ENCODE data around the gene DENND4B.
A peak's percentile ranks its signal among the peaks of the same experiment; 100 is the strongest.

Gene DENND4B

DNA sequence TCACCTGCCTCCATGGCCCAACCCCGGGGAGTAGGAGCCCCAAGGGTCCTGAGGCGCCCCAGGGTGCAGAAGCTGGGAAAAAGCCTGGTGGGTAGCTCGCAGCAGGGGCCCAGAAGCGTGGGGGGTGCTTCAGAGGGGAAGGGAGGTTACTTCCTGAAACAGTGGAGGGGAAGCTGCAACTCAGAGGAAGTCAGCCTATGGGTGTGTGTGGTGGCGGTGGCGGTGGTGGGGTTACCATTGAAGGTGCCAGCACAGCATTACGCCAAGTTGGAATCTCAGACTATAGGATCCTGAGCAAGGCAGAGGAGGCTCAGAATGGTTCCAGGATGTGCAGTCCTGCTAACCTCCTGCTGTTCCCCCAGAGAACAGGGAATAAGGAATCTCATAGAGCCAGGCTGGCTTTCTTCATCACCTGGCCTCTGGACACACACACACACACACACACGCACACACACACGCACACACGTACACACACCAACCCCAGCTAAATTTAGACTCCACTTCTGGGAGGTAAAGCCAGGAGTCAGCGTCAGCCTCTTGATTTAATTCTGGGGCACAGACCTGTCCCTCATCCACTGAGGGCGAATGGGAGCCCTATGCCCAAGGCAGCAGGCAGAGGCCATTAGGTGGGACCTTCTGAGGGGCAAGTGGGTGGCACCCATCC lies 1.3 kb downstream of the DENND4B start:
- peak; percentile 51 for DNase-seq

DNA sequence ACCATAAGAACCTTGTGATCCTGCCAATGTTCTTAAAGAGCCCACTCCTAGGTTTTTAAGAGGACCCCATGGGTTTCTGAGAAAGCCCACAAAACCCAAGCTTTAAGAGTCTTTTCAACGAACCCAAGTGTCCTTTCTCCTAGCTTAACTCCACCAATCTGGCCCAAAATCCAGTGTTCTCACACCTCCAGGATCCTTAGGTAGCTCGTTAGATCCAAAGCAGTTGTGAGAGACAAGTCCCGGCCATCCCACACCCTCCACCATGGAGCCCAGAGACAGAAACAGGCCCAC lies 1.7 kb downstream of the DENND4B start:
- no peak for DNase-seq

- no peak for DNase-seq
These were observed 2.3 kb downstream of the DENND4B start for GRCh38 chr1:153944005-153944826.

- no peak for DNase-seq
These were observed 3.6 kb downstream of the DENND4B start for GRCh38 chr1:153942766-153943549.

- DNase-seq, result no peak
These were observed 4.4 kb downstream of the DENND4B start for GRCh38 chr1:153941826-153942725.

DNA sequence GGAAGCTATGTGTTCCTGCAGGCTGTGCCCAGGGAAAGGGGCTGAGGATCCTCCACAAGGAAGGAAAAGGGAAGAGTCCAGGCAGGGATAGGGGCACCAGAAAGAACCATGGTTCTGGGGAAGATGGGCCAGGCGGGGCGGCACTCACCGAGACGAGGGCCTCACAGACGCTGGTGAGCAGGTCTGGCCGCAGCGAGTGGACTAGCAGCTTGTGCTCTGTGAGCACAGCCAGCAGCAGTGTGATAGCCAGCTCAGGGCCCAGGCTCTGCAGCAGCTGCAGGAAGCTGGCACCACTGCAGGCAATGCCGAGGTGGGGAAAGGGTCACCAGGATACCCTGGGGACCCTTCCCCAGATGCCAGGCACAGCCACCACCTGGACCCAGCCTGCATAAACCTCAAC lies 5.8 kb downstream of the DENND4B start:
- DNase-seq, result no peak

- no peak for DNase-seq
These were observed 7.0 kb downstream of the DENND4B start for GRCh38 chr1:153939476-153939875.

DNA sequence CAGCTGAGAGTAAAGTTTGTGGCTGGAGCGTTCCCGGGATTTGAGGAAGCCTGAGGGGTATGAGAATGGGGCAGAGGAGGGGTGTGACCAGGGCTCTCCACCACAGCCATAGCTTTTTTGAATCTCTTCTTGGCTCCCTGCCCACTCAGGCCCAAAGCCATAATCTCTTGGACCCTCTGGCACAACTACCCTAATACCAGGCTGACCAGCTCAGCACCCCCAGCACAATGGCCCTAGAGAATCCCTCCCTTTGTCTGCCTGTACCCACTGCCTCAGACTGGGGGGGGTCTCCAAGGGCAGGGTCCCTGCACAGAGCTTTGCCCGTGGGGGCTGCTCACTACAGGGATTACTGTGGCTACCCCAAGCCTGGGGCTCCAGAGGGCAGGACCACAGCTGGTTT lies 7.5 kb downstream of the DENND4B start:
- no peak for DNase-seq

- no peak for DNase-seq
These were observed 9.2 kb downstream of the DENND4B start for GRCh38 chr1:153937331-153937730.

- no peak for DNase-seq
These were observed 10.3 kb downstream of the DENND4B start for GRCh38 chr1:153936011-153936802.

DNA sequence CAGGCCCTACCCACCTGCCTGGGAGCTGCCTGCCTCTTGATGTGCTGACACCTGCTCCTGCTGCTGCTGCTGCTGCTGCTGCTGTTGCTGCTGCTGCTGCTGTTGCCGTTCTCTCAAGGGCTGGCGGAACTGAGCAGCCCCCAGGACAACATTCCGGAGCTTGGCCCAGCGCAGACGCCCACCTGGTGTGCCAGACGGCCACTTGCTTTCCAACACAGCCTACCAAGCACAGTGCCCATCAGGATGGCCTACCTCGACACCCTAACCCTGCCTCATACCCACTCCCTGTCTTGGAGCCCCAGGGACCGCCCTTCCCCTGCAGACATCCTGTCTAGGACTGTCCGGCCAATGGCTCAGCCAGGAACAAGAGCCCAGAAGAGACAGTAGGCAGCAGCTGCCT lies 11.8 kb downstream of the DENND4B start:
- no peak for DNase-seq

GRCh38 chr1:153933955-153934354 lies 12.6 kb downstream of the DENND4B start:
- no peak for DNase-seq

DNA sequence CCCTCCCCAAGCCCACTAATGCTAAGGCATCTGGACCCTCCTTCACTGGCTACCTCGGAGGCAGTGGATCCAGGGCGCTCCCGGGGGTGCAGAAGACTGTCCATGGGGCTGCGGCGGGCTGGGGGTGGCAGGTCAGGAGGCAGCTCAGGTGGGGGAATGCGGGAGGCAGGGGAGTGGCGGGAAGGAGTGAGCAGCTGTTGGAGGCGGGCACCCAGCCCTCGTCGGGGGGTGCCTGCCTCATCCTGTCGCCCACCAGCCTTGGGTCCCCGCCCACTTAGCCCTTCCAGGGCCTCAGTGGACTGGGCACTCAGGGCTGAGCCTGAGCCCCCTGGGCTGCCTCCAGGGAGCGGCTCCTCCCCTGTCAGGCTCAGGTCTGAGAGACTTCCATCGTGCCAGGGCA lies 13.1 kb downstream of the DENND4B start:
- DNase-seq, result no peak

- DNase-seq, result no peak
These were observed 14.1 kb downstream of the DENND4B start for GRCh38 chr1:153932156-153933131.

DNA sequence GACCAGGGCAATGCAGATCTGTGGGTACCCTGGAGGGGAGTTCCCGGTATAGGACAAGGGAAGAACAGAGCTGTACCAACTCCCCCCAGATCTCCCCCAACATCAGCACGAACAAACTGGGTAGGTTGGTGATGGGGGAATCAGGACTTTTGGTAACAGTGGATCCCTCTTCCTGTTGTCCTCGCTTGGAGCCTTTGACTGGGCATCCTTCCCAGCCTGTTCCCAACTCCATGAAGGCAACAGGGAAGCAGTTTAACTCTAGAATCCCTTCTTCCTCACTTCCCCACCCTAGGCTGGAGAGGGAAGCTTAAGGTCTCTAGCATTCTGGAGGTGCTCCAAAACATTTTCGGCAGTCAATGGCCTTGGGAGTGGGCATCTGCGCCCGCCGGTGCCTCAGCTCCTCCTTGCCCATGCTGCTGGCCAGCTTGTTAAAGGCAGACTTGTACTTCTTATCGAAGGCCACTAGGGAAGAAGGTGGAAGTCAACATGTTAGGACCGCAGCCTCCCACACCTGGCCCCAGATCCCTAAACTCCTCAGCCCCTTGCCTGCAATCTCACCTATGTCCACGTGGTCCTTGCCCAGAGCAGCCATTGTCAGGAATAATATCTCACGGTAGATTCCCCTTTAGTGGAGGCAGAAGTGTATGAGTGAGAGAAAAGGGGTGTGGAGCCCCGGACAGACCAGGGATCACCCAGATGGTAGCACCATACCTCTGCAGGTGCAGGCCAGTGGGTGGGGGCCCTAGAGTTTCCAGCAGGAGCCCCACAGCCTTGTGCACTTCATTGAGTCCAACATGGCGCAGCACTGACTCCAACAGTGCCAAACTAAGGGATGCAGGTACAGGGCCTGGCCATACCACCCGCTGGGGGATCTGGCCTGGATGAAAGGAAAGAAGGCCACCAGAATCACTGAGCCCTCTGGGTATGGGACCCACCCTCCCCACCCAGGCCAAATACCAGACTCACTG lies 16.3 kb downstream of the DENND4B start:
- no peak for DNase-seq

GRCh38 chr1:153929426-153929825 lies 17.1 kb downstream of the DENND4B start:
- DNase-seq, result no peak

GRCh38 chr1:153928791-153929341 lies 17.7 kb downstream of the DENND4B start:
- no peak for DNase-seq

DNA sequence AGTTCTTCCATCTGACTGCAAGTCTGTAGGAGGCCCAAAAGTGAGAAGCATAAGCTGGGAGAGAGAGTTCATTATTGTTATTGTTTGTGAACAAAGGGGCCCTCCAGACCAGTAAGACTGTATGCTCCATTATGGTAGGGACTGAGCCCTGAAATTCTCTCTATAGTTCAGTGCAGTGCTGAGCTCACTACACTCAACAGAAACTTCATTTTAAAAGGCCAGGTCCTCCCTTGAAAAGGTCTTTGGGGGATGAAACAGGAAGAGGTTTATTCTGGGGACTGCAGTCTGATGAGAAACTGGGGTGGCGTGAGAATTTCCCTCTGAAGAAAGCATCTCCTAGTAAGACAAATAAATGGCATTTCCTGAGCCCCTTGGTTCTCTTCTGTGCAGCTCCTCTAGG lies 18.3 kb downstream of the DENND4B start:
- no peak for DNase-seq

DNA sequence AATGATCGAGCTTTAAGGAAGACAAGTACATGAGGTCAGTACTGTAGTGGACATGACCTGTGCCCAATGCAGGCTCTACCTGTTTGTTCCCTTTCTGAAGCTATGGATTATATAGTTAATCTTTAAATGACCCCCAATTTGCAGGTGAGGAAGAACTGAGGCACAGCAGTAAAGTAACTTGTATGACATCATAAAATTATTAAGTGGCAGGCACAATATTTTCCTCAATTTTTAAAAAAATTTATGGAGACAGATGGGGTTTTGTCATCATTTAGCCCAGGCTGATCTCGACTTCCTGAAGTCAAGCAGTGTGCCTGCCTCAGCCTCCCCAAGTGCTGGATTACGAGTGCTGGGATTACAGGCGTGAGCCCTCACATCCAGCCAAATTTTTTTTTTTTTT lies 20.1 kb downstream of the DENND4B start:
- no peak for DNase-seq

Data from NCI-H2171 treated with DMSO at 0.1 percent for 48 hours (cell line).